ENCODE measurements around the gene IER5. TPM values are rescaled to one million over a fixed set of nuclear protein-coding genes. Genes with fewer than 3 reads are reported as not detected.

IER5 gene
- total RNA-seq, 1 experiment from 2014 or later = 18.0 TPM

- H3K4me3 ChIP-seq (ENCODE audit: insufficient read depth, low read depth, low read length) = no peak overlapping the region
- no peaks in the 10 kb centered on the region for H3K36me3 ChIP-seq (replicated peaks; ENCODE audit: control insufficient read depth, insufficient read depth, low read length)
- no peak for DNase-seq
- H3K27me3 ChIP-seq (ENCODE audit: control insufficient read depth, insufficient read depth, low read length) = no peaks in the 10 kb centered on the region; the same call in 1 of the 2 replicates
Observed at GRCh38 chr1:181135815-181136737, 47.6 kb downstream of the IER5 start.

- Histone ChIP-seq H3K36me3 (replicated peaks; ENCODE audit: control insufficient read depth, insufficient read depth, low read length) (no peaks in the 10 kb centered on the region), H3K4me3 (ENCODE audit: insufficient read depth, low read depth, low read length) (no peak overlapping the region)
Observed at GRCh38 chr1:181136738-181137122, 48.2 kb downstream of the IER5 start.

GRCh38 chr1:181137217-181137743 lies 48.8 kb downstream of the IER5 start:
- H3K27me3 ChIP-seq (ENCODE audit: control insufficient read depth, insufficient read depth, low read length) = no peaks in the 10 kb centered on the region; the same call in 1 of the 2 replicates
- no peak for DNase-seq
- H3K4me3 ChIP-seq (ENCODE audit: insufficient read depth, low read depth, low read length) = no peak overlapping the region
- no peaks in the 10 kb centered on the region for H3K36me3 ChIP-seq (replicated peaks; ENCODE audit: control insufficient read depth, insufficient read depth, low read length)

More at GRCh38 chr1:181136738-181137122, 48.2 kb downstream of the IER5 start:
- H3K27me3 ChIP-seq (ENCODE audit: control insufficient read depth, insufficient read depth, low read length) = no peaks in the 10 kb centered on the region; the same call in 1 of the 2 replicates
- no peak for DNase-seq

GRCh38 chr1:181139631-181140061 lies 51.1 kb downstream of the IER5 start:
- Histone ChIP-seq H3K27me3 (ENCODE audit: control insufficient read depth, insufficient read depth, low read length) (no peaks in the 10 kb centered on the region; the same call in 1 of the 2 replicates), H3K36me3 (replicated peaks; ENCODE audit: control insufficient read depth, insufficient read depth, low read length) (no peaks in the 10 kb centered on the region), H3K4me3 (ENCODE audit: insufficient read depth, low read depth, low read length) (no peak overlapping the region)
- no peak for DNase-seq

- no peak for DNase-seq
- Histone ChIP-seq H3K4me3 (ENCODE audit: insufficient read depth, low read depth, low read length) (no peak overlapping the region), H3K36me3 (replicated peaks; ENCODE audit: control insufficient read depth, insufficient read depth, low read length) (no peaks in the 10 kb centered on the region), H3K27me3 (ENCODE audit: control insufficient read depth, insufficient read depth, low read length) (no peaks in the 10 kb centered on the region; the same call in 1 of the 2 replicates)
Observed at GRCh38 chr1:181140398-181140797, 51.9 kb downstream of the IER5 start.

GRCh38 chr1:181140891-181141290 lies 52.4 kb downstream of the IER5 start:
- no peaks in the 10 kb centered on the region for H3K36me3 ChIP-seq (replicated peaks; ENCODE audit: control insufficient read depth, insufficient read depth, low read length)
- H3K27me3 ChIP-seq (ENCODE audit: control insufficient read depth, insufficient read depth, low read length) = no peaks in the 10 kb centered on the region; the same call in 1 of the 2 replicates
- DNase-seq = no peak
- no peak overlapping the region for H3K4me3 ChIP-seq (ENCODE audit: insufficient read depth, low read depth, low read length)

GRCh38 chr1:181141431-181141910 lies 53.0 kb downstream of the IER5 start:
- Histone ChIP-seq H3K36me3 (replicated peaks; ENCODE audit: control insufficient read depth, insufficient read depth, low read length) (no peaks in the 10 kb centered on the region), H3K27me3 (ENCODE audit: control insufficient read depth, insufficient read depth, low read length) (no peaks in the 10 kb centered on the region; the same call in 1 of the 2 replicates), H3K4me3 (ENCODE audit: insufficient read depth, low read depth, low read length) (no peak overlapping the region)
- peak; percentile 40 for DNase-seq

Other genes with a start within 250 kb of the IER5 start
- 1.1 and 3.4 TPM in 2 replicates for gene KIAA1614, start 175.8 kb upstream of the IER5 start, total RNA-seq (2014; rRNA removed; shearing (Covaris generic))
- gene STX6, start 65.8 kb upstream of the IER5 start, total RNA-seq (2014; rRNA removed; shearing (Covaris generic)) = 34.6 and 41.3 TPM in 2 replicates
- 0.44 TPM in 1 of 2 replicates, not detected in the other for gene MR1, start 54.7 kb upstream of the IER5 start, total RNA-seq (2014; rRNA removed; shearing (Covaris generic))